ENCODE measurements around the gene COL25A1.

Gene COL25A1

GRCh38 chr4:108793415-108793814, 509.0 kb downstream of the COL25A1 start:
- no peak for DNase-seq

GRCh38 chr4:108788731-108789130, 513.7 kb downstream of the COL25A1 start:
- DNase-seq = no peak

- no peak for DNase-seq
Observed at GRCh38 chr4:108787724-108788123, 514.7 kb downstream of the COL25A1 start.

- no peak for DNase-seq
Observed at GRCh38 chr4:108787106-108787505, 515.4 kb downstream of the COL25A1 start.

- no peak for DNase-seq
Observed at GRCh38 chr4:108786351-108786750, 516.1 kb downstream of the COL25A1 start.

- DNase-seq = no peak
Observed at GRCh38 chr4:108783665-108784463, 518.6 kb downstream of the COL25A1 start.

- no peak for DNase-seq
Observed at GRCh38 chr4:108779958-108780357, 522.5 kb downstream of the COL25A1 start.

- DNase-seq = no peak
Observed at GRCh38 chr4:108777388-108777787, 525.1 kb downstream of the COL25A1 start.

- no peak for DNase-seq
Observed at GRCh38 chr4:108775921-108776320, 526.5 kb downstream of the COL25A1 start.

GRCh38 chr4:108774809-108775530, 527.5 kb downstream of the COL25A1 start:
- no peak for DNase-seq

GRCh38 chr4:108772402-108772801, 530.1 kb downstream of the COL25A1 start:
- DNase-seq = no peak

GRCh38 chr4:108766058-108766457, 536.4 kb downstream of the COL25A1 start:
- DNase-seq = no peak

- DNase-seq = no peak
Observed at GRCh38 chr4:108763986-108764385, 538.5 kb downstream of the COL25A1 start.

GRCh38 chr4:108763226-108763593, 539.2 kb downstream of the COL25A1 start:
- DNase-seq = no peak

GRCh38 chr4:108762559-108763225, 539.8 kb downstream of the COL25A1 start, which contains the start of gene ETNPPL:
TSS of gene ETNPPL (minus strand) at chr4:108763053. CDS start at chr4:108762898, 155 bp downstream.
- peak; percentile 23 for DNase-seq
